T1000 (cell line): Measurements from ENCODE around the gene SPINK5.

Source experiments
- DNase-seq: peaks from one replicate; lab custom pipeline; 2025; ENCODE audit warnings: mixed read lengths; lab: John Stamatoyannopoulos, UW

The SPINK5 gene

GRCh38 chr5:148094336-148094735 lies 30.6 kb downstream of the SPINK5 start:
- no peak for DNase-seq

- DNase-seq = no peak
Observed at GRCh38 chr5:148104226-148104625, 40.4 kb downstream of the SPINK5 start.

GRCh38 chr5:148107608-148108007 lies 43.8 kb downstream of the SPINK5 start:
- DNase-seq = no peak

GRCh38 chr5:148113243-148113642 lies 49.5 kb downstream of the SPINK5 start:
- no peak for DNase-seq

- no peak for DNase-seq
Observed at GRCh38 chr5:148120317-148120716, 56.5 kb downstream of the SPINK5 start.

- no peak for DNase-seq
Observed at GRCh38 chr5:148125641-148126040, 61.9 kb downstream of the SPINK5 start.

- no peak for DNase-seq
Observed at GRCh38 chr5:148135091-148136048, 71.6 kb downstream of the SPINK5 start.

- no peak for DNase-seq
Observed at GRCh38 chr5:148140846-148141245, 77.1 kb downstream of the SPINK5 start.

- no peak for DNase-seq
Observed at GRCh38 chr5:148141645-148142044, 77.9 kb downstream of the SPINK5 start.

- no peak for DNase-seq
Observed at GRCh38 chr5:148145916-148146315, 82.1 kb downstream of the SPINK5 start.

GRCh38 chr5:148146487-148146886 lies 82.7 kb downstream of the SPINK5 start:
- DNase-seq = no peak

- DNase-seq = no peak
Observed at GRCh38 chr5:148147415-148147814, 83.6 kb downstream of the SPINK5 start.

- no peak for DNase-seq
Observed at GRCh38 chr5:148151872-148152271, 88.1 kb downstream of the SPINK5 start.

GRCh38 chr5:148152781-148153180 lies 89.0 kb downstream of the SPINK5 start:
- no peak for DNase-seq

GRCh38 chr5:148156609-148157008 lies 92.8 kb downstream of the SPINK5 start:
- DNase-seq = no peak

GRCh38 chr5:148162038-148162437 lies 98.3 kb downstream of the SPINK5 start:
- no peak for DNase-seq

- DNase-seq = no peak
Observed at GRCh38 chr5:148163345-148163744, 99.6 kb downstream of the SPINK5 start.

- DNase-seq = no peak
Observed at GRCh38 chr5:148166550-148167283, 102.9 kb downstream of the SPINK5 start.

GRCh38 chr5:148168246-148168645 lies 104.5 kb downstream of the SPINK5 start, which contains the start of gene SPINK14:
TSS of gene SPINK14 (plus strand) at chr5:148168546. CDS start at chr5:148169733, 1,187 bp downstream.
- DNase-seq = no peak

GRCh38 chr5:148172377-148172776 lies 108.6 kb downstream of the SPINK5 start:
- no peak for DNase-seq

GRCh38 chr5:148176480-148176879 lies 112.7 kb downstream of the SPINK5 start:
- DNase-seq = no peak

GRCh38 chr5:148177207-148177606 lies 113.4 kb downstream of the SPINK5 start:
- no peak for DNase-seq
